A549 (cell line): ENCODE measurements around the gene STOX1.
"Not testable (repeated sequence)": the region's sequence is repeated elsewhere in the genome, so short reads cannot be mapped to it uniquely, and the experiment has no call there.

Experiments used
- BHLHE40 ChIP-seq: IDR thresholded peaks from 2 replicates; pipeline ENCODE4 v1.6.1; 2012; ENCODE audit warnings: low read depth, low read length, inconsistent platforms
- CEBPB ChIP-seq, 2 experiments: fragments of >200 bp in 1 of 2; sonication (Bioruptor Twin) in 1 of 2; formaldehyde crosslinking in 1 of 2; IDR thresholded peaks; 2 replicates each; pipeline ENCODE4 v1.6.1; 2012 to 2016
- CHD2 ChIP-seq: fragments of 150-350 bp; IDR thresholded peaks from 2 replicates; pipeline ENCODE4 v1.6.1; 2014; ENCODE audit warnings: low read length; ENCODE audit not compliant: partially characterized antibody
- JUN ChIP-seq, 2 experiments: fragments of >200 bp; sonication (Bioruptor Twin); formaldehyde crosslinking; IDR thresholded peaks; 2 replicates in 1 of 2; 3 replicates in 1 of 2; pipeline ENCODE4 v1.6.1; 2016 to 2017
- TF ChIP-seq, protein P1 (sequence below): fragments of >200 bp; sonication (Bioruptor Twin); formaldehyde crosslinking; IDR thresholded peaks from 3 replicates; pipeline ENCODE4 v1.5.1; 2016
- TF ChIP-seq, protein P2 (sequence below): IDR thresholded peaks from 2 replicates; pipeline ENCODE4 v1.6.1; 2012

DNA sequence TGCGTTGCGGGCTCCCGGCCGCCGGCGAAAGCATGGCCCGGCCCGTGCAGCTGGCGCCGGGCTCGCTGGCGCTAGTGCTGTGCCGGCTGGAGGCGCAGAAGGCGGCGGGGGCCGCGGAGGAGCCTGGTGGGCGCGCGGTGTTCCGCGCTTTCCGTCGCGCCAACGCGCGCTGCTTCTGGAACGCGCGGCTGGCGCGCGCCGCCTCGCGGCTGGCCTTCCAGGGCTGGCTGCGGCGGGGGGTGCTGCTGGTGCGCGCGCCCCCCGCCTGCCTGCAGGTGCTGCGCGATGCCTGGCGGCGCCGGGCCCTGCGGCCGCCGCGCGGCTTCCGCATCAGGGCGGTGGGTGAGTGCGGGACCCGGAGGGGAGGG lies 245 bp downstream of the STOX1 start:
- TF ChIP-seq, protein P1, sequence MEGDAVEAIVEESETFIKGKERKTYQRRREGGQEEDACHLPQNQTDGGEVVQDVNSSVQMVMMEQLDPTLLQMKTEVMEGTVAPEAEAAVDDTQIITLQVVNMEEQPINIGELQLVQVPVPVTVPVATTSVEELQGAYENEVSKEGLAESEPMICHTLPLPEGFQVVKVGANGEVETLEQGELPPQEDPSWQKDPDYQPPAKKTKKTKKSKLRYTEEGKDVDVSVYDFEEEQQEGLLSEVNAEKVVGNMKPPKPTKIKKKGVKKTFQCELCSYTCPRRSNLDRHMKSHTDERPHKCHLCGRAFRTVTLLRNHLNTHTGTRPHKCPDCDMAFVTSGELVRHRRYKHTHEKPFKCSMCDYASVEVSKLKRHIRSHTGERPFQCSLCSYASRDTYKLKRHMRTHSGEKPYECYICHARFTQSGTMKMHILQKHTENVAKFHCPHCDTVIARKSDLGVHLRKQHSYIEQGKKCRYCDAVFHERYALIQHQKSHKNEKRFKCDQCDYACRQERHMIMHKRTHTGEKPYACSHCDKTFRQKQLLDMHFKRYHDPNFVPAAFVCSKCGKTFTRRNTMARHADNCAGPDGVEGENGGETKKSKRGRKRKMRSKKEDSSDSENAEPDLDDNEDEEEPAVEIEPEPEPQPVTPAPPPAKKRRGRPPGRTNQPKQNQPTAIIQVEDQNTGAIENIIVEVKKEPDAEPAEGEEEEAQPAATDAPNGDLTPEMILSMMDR = not testable (repeated sequence)
- not testable (repeated sequence) for TF ChIP-seq BHLHE40; CEBPB (IDR thresholded peaks at IDR 0.05); JUN (IDR thresholded peaks at IDR 0.05); CHD2
- TF ChIP-seq, protein P2, sequence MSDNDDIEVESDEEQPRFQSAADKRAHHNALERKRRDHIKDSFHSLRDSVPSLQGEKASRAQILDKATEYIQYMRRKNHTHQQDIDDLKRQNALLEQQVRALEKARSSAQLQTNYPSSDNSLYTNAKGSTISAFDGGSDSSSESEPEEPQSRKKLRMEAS = not testable (repeated sequence)
